A673 (cell line): ENCODE data around the gene HIGD1C.

ENCODE experiments used
- CTCF ChIP-seq: fragments of 300-800, 200-600 bp; sonication (generic); conservative IDR thresholded peaks from 2 replicates; pipeline ENCODE4 v1.5.1; 2017; ENCODE audit warnings: low read depth, mild to moderate bottlenecking, antibody characterized with exemption, low read length, moderate library complexity, mixed read lengths
- EZH2 ChIP-seq: fragments of 200-600 bp; sonication (generic); IDR thresholded peaks from 2 replicates; pipeline ENCODE4 v1.6.1; 2017; ENCODE audit warnings: borderline replicate concordance, low read depth, mild to moderate bottlenecking, mixed read lengths, antibody characterized with exemption, low read length; ENCODE audit not compliant: poor library complexity, severe bottlenecking

- TF ChIP-seq EZH2, result no peak
- TF ChIP-seq CTCF, result no peak
Observed at GRCh38 chr12:51009056-51009440, 56.7 kb downstream of the HIGD1C start.
